Kidney epithelial cell (primary cell): ENCODE results near the gene RUNX3. TPM values are rescaled to one million over a fixed set of nuclear protein-coding genes. Genes with fewer than 3 reads are reported as not detected.
A peak's percentile ranks its signal among the peaks of the same experiment; 100 is the strongest.

Experiments used
- DNase-seq: peaks from one replicate; pipeline ENCODE4 v3.0.0-alpha.2; 2010; ENCODE audit warnings: low read depth
- H3K27me3 ChIP-seq: 2 replicates; pipeline ENCODE4 v1.6.0; 2011; ENCODE audit warnings: low read length; ENCODE audit not compliant: control insufficient read depth, insufficient read depth
- H3K36me3 ChIP-seq: 2 replicates; pipeline ENCODE4 v1.5.1; 2011; ENCODE audit warnings: low read length; ENCODE audit not compliant: control insufficient read depth, insufficient read depth
- H3K4me3 ChIP-seq: 2 replicates; pipeline ENCODE4 v1.5.1; 2011; ENCODE audit warnings: low read depth, mild to moderate bottlenecking, control low read depth, low read length
- total RNA-seq: library from RNA; depleted of rRNA; stranded (reverse); fragments of >200 nt; gene quantifications from 2 replicates; pipeline ENCODE4 v1.2.3, GENCODE V29; 2015
- TF ChIP-seq, protein P1 (sequence below): IDR thresholded peaks from 2 replicates; pipeline ENCODE4 v1.5.1; 2011; ENCODE audit warnings: mild to moderate bottlenecking, moderate library complexity, low read length, control low read depth, inconsistent platforms; ENCODE audit not compliant: insufficient read depth, poor library complexity, severe bottlenecking

The RUNX3 gene
- total RNA-seq, 1 donor from 2014 or later, result 0.38 TPM

DNA sequence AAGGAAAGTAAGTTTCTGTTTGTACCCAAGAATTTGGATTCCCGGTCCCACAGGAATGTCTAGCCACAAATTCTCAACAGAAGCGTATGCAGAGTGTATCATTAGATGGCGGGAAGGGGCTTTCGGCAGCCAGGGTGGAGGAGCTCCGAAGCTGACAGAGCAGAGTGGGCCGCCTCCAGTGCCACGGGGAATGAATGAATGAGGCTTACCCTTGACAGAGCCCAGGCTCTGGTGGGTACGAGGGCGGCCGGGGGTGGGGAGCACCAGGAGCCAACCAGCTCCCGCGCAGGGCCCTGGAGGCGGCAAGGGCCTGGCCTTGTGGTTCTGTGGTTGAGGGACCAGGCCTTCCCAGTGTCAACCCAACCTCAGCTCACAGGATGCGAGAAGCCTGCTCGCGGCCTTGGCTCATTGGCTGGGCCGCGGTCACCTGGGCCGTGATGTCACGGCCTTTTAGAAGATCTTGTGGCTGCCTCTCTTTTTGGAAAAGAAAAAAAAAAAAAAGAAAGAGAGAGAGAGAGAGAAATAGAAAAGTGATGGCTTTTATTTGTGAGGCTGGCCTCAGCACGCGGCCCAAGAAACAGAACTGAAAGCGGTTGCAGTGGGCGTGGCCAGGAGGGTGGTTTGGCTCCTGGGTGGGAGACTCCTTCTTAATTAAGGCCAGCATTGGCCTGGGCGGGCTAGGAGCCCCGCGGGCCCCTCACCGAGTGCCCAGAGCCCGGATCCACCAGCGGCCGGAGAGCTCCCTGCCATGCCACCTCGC, 34.9 kb upstream of the RUNX3 start:
- TF ChIP-seq, protein P1, sequence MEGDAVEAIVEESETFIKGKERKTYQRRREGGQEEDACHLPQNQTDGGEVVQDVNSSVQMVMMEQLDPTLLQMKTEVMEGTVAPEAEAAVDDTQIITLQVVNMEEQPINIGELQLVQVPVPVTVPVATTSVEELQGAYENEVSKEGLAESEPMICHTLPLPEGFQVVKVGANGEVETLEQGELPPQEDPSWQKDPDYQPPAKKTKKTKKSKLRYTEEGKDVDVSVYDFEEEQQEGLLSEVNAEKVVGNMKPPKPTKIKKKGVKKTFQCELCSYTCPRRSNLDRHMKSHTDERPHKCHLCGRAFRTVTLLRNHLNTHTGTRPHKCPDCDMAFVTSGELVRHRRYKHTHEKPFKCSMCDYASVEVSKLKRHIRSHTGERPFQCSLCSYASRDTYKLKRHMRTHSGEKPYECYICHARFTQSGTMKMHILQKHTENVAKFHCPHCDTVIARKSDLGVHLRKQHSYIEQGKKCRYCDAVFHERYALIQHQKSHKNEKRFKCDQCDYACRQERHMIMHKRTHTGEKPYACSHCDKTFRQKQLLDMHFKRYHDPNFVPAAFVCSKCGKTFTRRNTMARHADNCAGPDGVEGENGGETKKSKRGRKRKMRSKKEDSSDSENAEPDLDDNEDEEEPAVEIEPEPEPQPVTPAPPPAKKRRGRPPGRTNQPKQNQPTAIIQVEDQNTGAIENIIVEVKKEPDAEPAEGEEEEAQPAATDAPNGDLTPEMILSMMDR, result no peak
- no peaks in the 10 kb centered on the region for H3K36me3 ChIP-seq
- H3K4me3 ChIP-seq, result no peak overlapping the region
- H3K27me3 ChIP-seq, result peaks cover 8% of the 10 kb centered on the region
- DNase-seq, result no peak

DNA sequence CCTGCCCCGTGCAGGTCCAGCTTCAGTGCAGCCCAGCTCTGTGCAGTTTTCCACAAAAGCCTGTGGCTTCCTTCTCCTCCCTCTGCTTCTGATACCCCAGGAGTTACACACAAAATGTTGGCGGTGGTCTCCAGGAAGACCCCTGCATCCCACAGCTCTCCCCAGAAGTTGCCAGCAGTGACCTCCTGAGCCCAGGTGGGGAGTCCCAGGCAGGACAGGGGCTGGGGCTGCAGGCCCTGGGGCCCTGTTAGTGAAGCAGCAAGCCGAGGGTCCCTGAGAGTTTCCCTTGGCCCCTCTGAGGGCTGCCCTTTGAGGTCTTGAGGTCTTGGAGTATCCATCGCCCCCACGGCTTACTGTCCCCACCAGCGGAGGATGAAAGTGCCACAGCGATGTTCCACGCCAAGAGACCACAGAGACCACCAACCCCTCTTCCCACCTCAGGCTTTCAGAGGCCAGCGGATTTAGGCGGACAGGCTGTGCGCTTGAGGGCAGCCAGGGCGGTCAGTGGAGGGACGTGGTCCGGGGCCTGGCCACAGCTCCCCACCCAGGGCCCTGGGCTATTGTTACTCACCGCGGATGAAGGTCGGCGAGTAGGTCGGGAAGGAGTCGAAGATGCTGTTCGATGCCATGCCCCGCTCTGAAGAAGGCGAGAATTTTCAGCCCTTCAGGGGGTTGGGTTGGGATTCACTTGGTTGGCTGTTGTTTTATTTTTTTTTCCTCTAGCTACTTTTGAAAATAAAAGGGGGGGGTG, 34.0 kb upstream of the RUNX3 start:
- DNase-seq, result no peak
- no peaks in the 10 kb centered on the region for H3K36me3 ChIP-seq
- no peak overlapping the region for H3K4me3 ChIP-seq
- TF ChIP-seq, protein P1, result no peak
- H3K27me3 ChIP-seq, result peaks cover 8% of the 10 kb centered on the region

DNA sequence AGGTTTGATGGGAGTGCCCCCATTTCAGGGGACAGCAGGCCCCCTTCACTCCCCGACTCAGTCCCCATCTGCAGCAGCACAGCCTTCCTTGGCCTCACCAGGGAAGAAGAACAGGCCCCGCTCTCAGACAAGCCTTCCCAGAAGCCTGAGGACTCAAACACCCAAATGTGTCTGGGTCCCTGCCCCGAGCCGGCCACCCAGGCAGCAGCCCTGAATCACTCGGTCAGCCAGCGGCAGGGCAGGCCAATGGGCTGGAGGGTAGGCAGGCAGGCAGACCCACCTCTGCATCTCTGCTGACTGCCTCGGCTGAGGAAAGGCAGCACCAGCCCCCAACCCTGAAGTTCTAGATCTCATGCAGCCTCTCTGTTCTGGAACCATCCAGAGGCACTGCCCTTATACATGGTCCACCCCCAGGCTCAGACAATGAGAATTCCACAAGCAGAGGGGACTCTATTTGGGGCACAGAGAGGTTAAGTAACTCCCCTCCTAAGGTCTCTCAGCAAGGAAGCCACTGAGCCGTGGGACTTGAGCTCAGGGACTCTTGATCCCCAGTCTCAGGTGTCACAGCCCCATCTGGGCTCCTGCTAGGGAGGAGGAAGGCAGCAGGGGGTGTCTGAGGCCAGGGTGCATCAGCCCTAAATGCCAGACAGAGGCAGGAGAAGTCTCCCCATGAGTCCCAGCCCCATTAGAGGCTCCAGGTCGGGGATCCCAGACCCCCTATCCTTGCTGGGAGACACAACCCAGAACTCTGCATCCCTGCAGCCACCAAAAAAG, 33.2 kb upstream of the RUNX3 start:
- no peak for DNase-seq
- H3K4me3 ChIP-seq, result no peak overlapping the region
- peaks cover 8% of the 10 kb centered on the region for H3K27me3 ChIP-seq
- no peaks in the 10 kb centered on the region for H3K36me3 ChIP-seq
- TF ChIP-seq, protein P1, result no peak

DNA sequence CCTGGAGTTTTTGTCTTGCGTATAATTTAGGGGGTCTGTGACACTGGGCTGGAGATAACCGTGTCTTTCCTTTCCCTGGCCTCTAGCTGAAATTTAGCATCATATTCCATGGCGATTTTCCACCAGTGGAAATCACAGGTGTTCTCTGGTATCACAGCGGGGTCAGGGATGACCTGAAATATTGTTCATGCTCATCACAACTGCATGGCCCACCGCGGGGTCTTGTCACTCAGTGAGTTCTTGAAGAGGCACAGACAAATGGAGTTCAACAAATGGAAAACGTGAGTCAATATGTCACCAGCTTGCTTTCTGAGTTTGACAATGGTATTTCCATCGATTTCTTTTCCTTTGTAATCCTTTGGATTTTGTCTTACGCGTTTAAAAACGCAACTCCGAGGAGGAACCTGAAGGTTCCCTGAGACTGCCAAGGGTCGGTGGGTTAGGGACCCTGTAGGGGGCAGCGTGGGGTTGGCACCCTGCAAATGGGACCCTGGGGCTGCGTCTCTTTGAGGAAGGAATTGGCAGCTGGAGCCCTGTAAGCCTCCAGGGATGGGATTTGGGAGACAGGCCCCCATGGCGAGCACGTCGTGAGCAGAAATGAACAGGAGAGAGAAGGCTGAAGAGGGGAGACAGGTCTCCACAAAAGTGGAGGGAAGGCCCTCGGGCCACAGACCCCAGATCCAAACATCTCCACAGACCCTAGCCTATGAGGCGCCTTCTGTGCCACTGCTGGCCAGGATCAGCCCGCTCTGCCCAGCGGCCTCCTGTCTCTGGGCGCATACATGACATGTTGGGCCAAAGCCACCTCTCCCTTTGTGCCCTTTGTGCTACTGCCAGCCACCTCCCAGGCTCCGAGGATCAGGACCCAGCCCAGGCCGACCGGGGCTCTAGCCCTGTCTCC, 32.1 kb upstream of the RUNX3 start:
- no peak for DNase-seq
- Histone ChIP-seq H3K36me3 (no peaks in the 10 kb centered on the region), H3K4me3 (no peak overlapping the region), H3K27me3 (peaks cover 8% of the 10 kb centered on the region)
- TF ChIP-seq, protein P1, result peak; percentile 7

DNA sequence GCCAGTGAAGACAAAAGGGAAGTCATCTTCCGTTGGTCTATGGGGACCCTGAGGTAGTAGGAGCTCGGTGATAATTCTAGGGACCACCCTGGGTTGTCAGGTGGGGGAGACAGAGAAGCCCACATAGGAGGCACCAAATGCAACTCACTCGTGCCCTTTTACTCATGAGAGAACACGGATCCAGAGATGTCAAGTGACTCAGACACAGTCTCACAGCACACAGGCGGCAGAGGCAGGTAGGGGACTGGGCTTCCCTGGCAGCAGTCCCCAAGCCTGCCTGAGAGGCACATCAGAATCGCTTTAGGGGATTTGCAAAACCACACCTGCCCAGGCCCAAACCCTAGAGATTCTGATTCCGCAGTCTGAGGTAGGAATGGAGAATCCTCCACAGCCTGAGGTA, 31.3 kb upstream of the RUNX3 start:
- peaks cover 8% of the 10 kb centered on the region for H3K27me3 ChIP-seq
- no peaks in the 10 kb centered on the region for H3K36me3 ChIP-seq
- H3K4me3 ChIP-seq, result no peak overlapping the region
- no peak for DNase-seq
- TF ChIP-seq, protein P1, result no peak
